ENCODE measurements around the gene PRPF8. TPM values are rescaled to one million over a fixed set of nuclear protein-coding genes. Genes with fewer than 3 reads are reported as not detected.
A peak's percentile ranks its signal among the peaks of the same experiment; 100 is the strongest.

Gene PRPF8
- total RNA-seq, 6 experiments from 2014 or later: 224 to 285 (median 248) TPM

DNA sequence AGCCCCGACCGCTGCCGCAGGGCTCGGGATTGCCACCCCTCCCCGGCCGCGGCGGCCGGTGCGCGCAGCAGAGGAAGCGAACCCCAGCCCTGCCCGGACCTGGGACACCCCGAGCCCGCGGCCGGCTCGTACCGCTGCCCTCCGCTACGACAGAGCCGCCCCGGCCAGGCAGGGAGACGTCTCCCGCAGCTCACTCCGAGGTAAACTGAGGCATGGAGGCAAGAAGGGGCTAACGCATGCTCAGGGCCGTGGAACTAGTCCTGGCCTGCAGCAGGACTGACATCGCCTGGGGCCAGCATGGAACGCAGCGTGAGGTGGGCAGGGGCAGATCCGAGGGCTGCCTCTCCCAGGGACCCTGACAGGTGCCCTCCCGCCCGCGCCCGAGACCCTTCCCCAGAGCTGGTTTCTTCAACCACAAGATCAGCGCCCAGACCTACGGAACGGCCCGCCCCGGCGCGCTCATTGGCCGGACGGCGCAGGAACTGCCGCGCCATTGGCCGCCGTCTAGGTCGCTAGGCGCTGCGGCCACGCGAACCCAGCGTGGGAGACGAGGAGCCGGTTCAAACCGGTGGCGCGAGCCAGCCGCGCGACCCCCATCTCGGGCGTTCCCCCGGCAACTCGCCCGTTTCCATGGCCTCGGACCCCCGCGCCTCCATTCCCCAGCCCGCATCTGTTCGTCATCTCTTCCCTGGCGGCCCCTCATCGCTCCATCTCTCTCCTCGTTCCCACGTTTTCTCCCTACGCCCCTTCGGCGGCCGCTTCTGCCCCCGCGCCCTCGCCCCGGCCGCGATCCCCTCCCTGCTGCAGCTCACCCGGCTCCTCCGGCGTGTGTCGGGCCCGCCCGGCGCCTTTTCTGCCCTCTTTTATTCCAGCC is 56.4 kb downstream of the PRPF8 start, which contains the start of gene SLC43A2:
TSS of gene SLC43A2 (minus strand) at position 853 of the 874 bp plus-strand sequence. CDS start 960 bp downstream, outside the sequence.
- TF ChIP-seq, protein P1, sequence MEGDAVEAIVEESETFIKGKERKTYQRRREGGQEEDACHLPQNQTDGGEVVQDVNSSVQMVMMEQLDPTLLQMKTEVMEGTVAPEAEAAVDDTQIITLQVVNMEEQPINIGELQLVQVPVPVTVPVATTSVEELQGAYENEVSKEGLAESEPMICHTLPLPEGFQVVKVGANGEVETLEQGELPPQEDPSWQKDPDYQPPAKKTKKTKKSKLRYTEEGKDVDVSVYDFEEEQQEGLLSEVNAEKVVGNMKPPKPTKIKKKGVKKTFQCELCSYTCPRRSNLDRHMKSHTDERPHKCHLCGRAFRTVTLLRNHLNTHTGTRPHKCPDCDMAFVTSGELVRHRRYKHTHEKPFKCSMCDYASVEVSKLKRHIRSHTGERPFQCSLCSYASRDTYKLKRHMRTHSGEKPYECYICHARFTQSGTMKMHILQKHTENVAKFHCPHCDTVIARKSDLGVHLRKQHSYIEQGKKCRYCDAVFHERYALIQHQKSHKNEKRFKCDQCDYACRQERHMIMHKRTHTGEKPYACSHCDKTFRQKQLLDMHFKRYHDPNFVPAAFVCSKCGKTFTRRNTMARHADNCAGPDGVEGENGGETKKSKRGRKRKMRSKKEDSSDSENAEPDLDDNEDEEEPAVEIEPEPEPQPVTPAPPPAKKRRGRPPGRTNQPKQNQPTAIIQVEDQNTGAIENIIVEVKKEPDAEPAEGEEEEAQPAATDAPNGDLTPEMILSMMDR (IDR thresholded peaks at IDR 0.05): no peak; the same call in 1 of the 2 replicates
- no peaks in the 10 kb centered on the region for H3K36me3 Mint-ChIP-seq (ENCODE audit: low read depth)
- H3K9me3 Mint-ChIP-seq: no peaks in the 10 kb centered on the region
- H3K27ac Mint-ChIP-seq: peak within 1 kb of the TSS; percentile 88
- peak within 1 kb of the TSS; percentile 87 for H3K4me3 Mint-ChIP-seq
- peaks cover 20% of the 10 kb centered on the region for H3K27me3 Mint-ChIP-seq (ENCODE audit: insufficient read depth)
- peaks cover 26% of the 10 kb centered on the region for H3K4me1 Mint-ChIP-seq (ENCODE audit: low read depth)
- peak; percentile 52 for DNase-seq

DNA sequence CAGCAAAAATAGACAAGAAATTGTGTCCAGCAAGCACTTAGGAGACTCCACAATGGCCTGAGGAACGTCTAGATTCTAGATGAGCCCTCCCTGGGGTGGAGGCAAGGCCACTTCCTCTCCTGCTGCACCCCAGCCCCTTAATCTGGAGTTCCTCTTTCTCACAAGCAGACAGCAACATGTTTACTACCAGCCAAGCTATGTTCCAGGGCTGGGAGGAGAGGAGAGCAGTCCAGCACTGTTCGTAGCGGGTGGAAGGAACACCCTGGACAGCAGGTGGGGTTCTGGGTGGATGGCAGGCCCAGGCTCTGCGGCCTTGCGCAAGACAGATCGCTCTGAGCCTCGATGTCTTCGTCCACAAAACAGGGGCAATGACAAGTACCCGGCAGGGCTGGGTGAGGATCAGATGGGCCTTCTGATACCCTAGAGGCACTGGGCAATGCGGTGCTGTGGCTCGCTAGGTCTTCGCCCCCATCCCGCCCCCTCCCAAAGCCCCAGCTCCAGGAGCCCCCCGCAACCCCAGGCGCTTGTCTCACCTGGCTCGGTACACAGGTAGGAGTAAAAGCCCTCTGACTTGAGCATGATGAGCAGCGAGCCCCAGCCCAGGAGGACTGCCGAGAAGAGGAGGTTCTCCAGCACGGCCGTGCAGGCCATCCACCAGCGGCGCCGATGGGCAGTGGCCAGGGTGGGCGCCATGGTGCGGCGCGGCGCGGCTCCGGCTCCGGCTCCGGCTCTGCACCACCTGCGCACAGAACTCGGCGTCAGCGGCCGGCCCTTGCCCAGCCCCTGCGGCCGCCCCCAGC is 57.3 kb downstream of the PRPF8 start:
- Mint-ChIP-seq H3K4me3 (peak overlapping the region; percentile 79), H3K4me1 (ENCODE audit: low read depth) (peaks cover 26% of the 10 kb centered on the region), H3K27ac (no peak overlapping the region), H3K27me3 (ENCODE audit: insufficient read depth) (peaks cover 20% of the 10 kb centered on the region), H3K9me3 (no peaks in the 10 kb centered on the region), H3K36me3 (ENCODE audit: low read depth) (no peaks in the 10 kb centered on the region)
- DNase-seq: no peak
- TF ChIP-seq, protein P1 (IDR thresholded peaks at IDR 0.05): no peak; the same call in 1 of the 2 replicates

DNA sequence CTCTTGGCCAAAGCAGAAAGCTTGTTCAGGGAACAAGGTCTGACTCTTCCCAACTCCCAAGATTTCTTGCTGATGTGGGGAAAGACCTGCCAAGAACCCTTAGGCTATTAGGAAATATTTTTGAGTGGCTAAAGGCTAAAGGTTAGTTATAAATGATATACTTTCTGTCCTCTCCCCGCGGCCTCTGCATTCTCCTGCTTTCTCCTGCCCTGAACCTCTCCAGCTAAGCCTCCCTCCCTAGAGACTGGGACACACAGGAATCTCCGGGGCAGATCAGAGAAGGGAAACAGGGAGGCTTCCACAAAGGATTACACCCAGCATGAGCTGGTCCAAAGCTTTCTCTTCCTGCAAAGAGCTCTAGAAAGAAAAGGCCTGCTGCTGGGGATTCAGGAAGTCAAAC is 58.3 kb downstream of the PRPF8 start:
- Mint-ChIP-seq H3K4me3 (no peak overlapping the region), H3K36me3 (ENCODE audit: low read depth) (no peaks in the 10 kb centered on the region), H3K27ac (peak overlapping the region; percentile 6; the same call in 1 of the 2 replicates), H3K27me3 (ENCODE audit: insufficient read depth) (peaks cover 17% of the 10 kb centered on the region), H3K9me3 (no peaks in the 10 kb centered on the region), H3K4me1 (ENCODE audit: low read depth) (peaks cover 26% of the 10 kb centered on the region)
- DNase-seq: no peak
- TF ChIP-seq, protein P1 (IDR thresholded peaks at IDR 0.05): no peak

DNA sequence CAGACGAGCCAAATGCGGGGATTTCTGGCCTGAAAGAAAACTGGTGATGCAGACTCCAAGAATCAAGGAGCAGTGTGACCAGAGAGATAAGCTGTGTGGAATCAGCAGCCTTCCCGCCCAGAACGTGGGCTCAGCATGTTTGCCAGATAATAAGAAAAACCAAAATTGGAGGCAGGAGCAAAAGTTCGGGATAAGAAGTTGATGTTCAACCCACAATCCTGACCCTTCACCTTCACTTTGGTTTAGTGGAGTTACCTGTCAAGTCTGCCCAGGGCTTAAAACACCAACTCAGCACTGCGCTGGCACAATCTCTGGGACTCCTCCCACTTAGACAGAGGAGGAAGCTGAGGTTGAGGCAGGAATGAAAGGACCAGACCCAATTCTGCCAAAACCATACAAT is 59.1 kb downstream of the PRPF8 start:
- no peak overlapping the region for H3K4me3 Mint-ChIP-seq
- TF ChIP-seq, protein P1 (IDR thresholded peaks at IDR 0.05): no peak
- peaks cover 18% of the 10 kb centered on the region for H3K27me3 Mint-ChIP-seq (ENCODE audit: insufficient read depth)
- no peak overlapping the region for H3K27ac Mint-ChIP-seq
- H3K4me1 Mint-ChIP-seq (ENCODE audit: low read depth): peaks cover 26% of the 10 kb centered on the region
- H3K36me3 Mint-ChIP-seq (ENCODE audit: low read depth): no peaks in the 10 kb centered on the region
- no peaks in the 10 kb centered on the region for H3K9me3 Mint-ChIP-seq
- no peak for DNase-seq

DNA sequence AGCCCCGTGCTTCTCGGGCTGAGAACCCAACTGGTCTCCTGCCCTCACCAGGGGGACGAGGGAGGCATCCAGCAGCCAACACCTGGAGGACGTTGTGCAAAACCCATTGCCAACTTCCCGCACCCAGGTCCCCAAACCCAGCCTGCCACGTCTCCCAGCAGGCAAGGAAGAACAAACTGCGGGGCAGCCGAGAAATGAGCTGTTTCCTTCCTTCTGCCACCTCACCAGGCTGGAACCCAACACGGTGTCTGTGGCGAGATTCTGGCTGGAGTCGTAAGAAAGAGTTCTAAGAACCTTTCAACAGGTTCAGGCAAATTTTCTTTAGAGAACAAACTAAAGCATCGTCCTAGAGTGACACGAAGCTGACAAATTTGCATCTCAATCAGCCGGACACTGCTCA is 59.6 kb downstream of the PRPF8 start:
- Mint-ChIP-seq H3K9me3 (no peaks in the 10 kb centered on the region), H3K4me3 (no peak overlapping the region), H3K27me3 (ENCODE audit: insufficient read depth) (peaks cover 20% of the 10 kb centered on the region), H3K27ac (no peak overlapping the region), H3K36me3 (ENCODE audit: low read depth) (no peaks in the 10 kb centered on the region), H3K4me1 (ENCODE audit: low read depth) (peaks cover 21% of the 10 kb centered on the region)
- no peak for DNase-seq
- TF ChIP-seq, protein P1 (IDR thresholded peaks at IDR 0.05): no peak
